Fibroblast of lung (primary cell): ENCODE measurements around the gene RCBTB2. TPM values are rescaled to one million over a fixed set of nuclear protein-coding genes. Genes with fewer than 3 reads are reported as not detected.
A peak's percentile ranks its signal among the peaks of the same experiment; 100 is the strongest.

Experiments
- DNase-seq, 2 donors: peaks; one replicate each; pipeline versions ENCODE4 v3.0.0 to v3.0.0-alpha.2; 2010; ENCODE audit warnings: low read depth in 2 of 2
- H2AFZ ChIP-seq: 2 replicates; pipeline ENCODE4 v1.5.1; 2012; ENCODE audit warnings: low read length, control low read depth, inconsistent platforms
- H3K27ac ChIP-seq: 2 replicates; pipeline ENCODE4 v1.5.1; 2011; ENCODE audit warnings: low read length, control low read depth; ENCODE audit not compliant: insufficient read depth
- H3K27me3 ChIP-seq: 2 replicates; pipeline ENCODE4 v1.5.1; 2011; ENCODE audit warnings: mild to moderate bottlenecking, low read length; ENCODE audit not compliant: control insufficient read depth, insufficient read depth
- H3K36me3 ChIP-seq: 2 replicates; pipeline ENCODE4 v1.5.1; 2011; ENCODE audit warnings: low read length; ENCODE audit not compliant: control insufficient read depth, insufficient read depth
- H3K4me1 ChIP-seq: 2 replicates; pipeline ENCODE4 v1.5.1; 2011; ENCODE audit warnings: low read length; ENCODE audit not compliant: control insufficient read depth, insufficient read depth; ENCODE audit errors: extremely low read depth
- H3K4me2 ChIP-seq: 2 replicates; pipeline ENCODE4 v1.5.1; 2011; ENCODE audit warnings: low read length, control low read depth; ENCODE audit not compliant: insufficient read depth; ENCODE audit errors: extremely low read depth
- H3K4me3 ChIP-seq, 4 experiments: fragments of 200-600 bp in 1 of 4; sonication (generic) in 1 of 4; replicated peaks in 1 of 4; 2 replicates each; pipeline ENCODE4 v1.5.1; 2011 to 2016; ENCODE audit warnings: low read length in 4 of 4, low read depth in 3 of 4, mild to moderate bottlenecking in 3 of 4, control low read depth in 2 of 4, inconsistent platforms in 1 of 4, mixed read lengths in 1 of 4; ENCODE audit not compliant: insufficient read depth in 1 of 4; ENCODE audit errors: control extremely low read depth in 1 of 4
- H3K79me2 ChIP-seq: 2 replicates; pipeline ENCODE4 v1.5.1; 2012; ENCODE audit warnings: mild to moderate bottlenecking, low read length, inconsistent platforms; ENCODE audit not compliant: control insufficient read depth, insufficient read depth
- H3K9ac ChIP-seq: 2 replicates; pipeline ENCODE4 v1.5.1; 2011; ENCODE audit warnings: mild to moderate bottlenecking, low read length, control low read depth; ENCODE audit not compliant: insufficient read depth
- H3K9me3 ChIP-seq: 2 replicates; pipeline ENCODE4 v1.5.1; 2012; ENCODE audit warnings: low read depth, low read length; ENCODE audit not compliant: control insufficient read depth, insufficient read depth
- H4K20me1 ChIP-seq: 2 replicates; pipeline ENCODE4 v1.5.1; 2011; ENCODE audit warnings: low read length; ENCODE audit not compliant: control insufficient read depth, insufficient read depth; ENCODE audit errors: extremely low read depth
- CTCF ChIP-seq, 2 donors: IDR thresholded peaks in 1 of 2; conservative IDR thresholded peaks in 1 of 2; 1 replicate in 1 of 2; 2 replicates in 1 of 2; pipeline ENCODE4 v1.5.1; 2011 to 2012; ENCODE audit warnings: low read length in 2 of 2, control low read depth in 1 of 2, inconsistent platforms in 1 of 2, low read depth in 1 of 2, mild to moderate bottlenecking in 1 of 2
- EZH2 ChIP-seq: IDR thresholded peaks from 2 replicates; pipeline ENCODE4 v1.5.1; 2012; ENCODE audit warnings: low read length, control low read depth, mild to moderate bottlenecking; ENCODE audit errors: missing control alignments
- polyA plus RNA-seq, 2 donors: library from polyadenylated mRNA; depleted of rRNA in 1 of 2; stranded (reverse) in 1 of 2; unstranded in 1 of 2; fragments of >200 nt; gene quantifications; 2 replicates each; pipeline ENCODE4 v1.2.1, GENCODE V29; 2011 to 2012; ENCODE audit warnings: missing spikeins in 1 of 2
- total RNA-seq: library from RNA; depleted of rRNA; stranded (reverse); fragments of >200 nt; gene quantifications from 2 replicates; pipeline ENCODE4 v1.2.1, GENCODE V29; 2014

The RCBTB2 gene
- total and polyA plus RNA-seq, 2 donors (not counting 1 experiment from before 2014, with no cell fraction given): 8.4 to 9.6 TPM

- Histone ChIP-seq H4K20me1 (no peaks in the 10 kb centered on the region), H3K27ac (no peak overlapping the region), H3K4me1 (no peaks in the 10 kb centered on the region), H3K79me2 (no peaks in the 10 kb centered on the region), H3K9me3 (no peaks in the 10 kb centered on the region), H3K4me3 (no peak overlapping the region), H3K9ac (no peak overlapping the region), H3K27me3 (no peaks in the 10 kb centered on the region), H3K4me2 (no peak overlapping the region), H2AFZ (no peak overlapping the region), H3K36me3 (no peaks in the 10 kb centered on the region)
- DNase-seq: no peak
- TF ChIP-seq EZH2: no peak
- no peak for TF ChIP-seq CTCF (conservative IDR thresholded peaks at IDR 0.05 in 1 of 2, IDR thresholded peaks at IDR 0.05 in 1 of 2; ENCODE audit: low read depth in 1 of 2, low read length in 2 of 2)
Measured at GRCh38 chr13:48508011-48508410, 24.9 kb downstream of the RCBTB2 start.

GRCh38 chr13:48507021-48507420 is 25.9 kb downstream of the RCBTB2 start:
- no peaks in the 10 kb centered on the region for H3K79me2 ChIP-seq
- H3K4me3 ChIP-seq: no peak overlapping the region
- no peak overlapping the region for H2AFZ ChIP-seq
- no peaks in the 10 kb centered on the region for H4K20me1 ChIP-seq
- no peak for DNase-seq
- no peak overlapping the region for H3K4me2 ChIP-seq
- H3K27me3 ChIP-seq: no peaks in the 10 kb centered on the region
- H3K4me1 ChIP-seq: no peaks in the 10 kb centered on the region
- H3K9ac ChIP-seq: no peak overlapping the region
- no peak overlapping the region for H3K27ac ChIP-seq
- no peak for TF ChIP-seq CTCF (conservative IDR thresholded peaks at IDR 0.05 in 1 of 2, IDR thresholded peaks at IDR 0.05 in 1 of 2; ENCODE audit: low read depth in 1 of 2, low read length in 2 of 2)
- no peak for TF ChIP-seq EZH2
- H3K9me3 ChIP-seq: no peaks in the 10 kb centered on the region
- no peaks in the 10 kb centered on the region for H3K36me3 ChIP-seq

GRCh38 chr13:48506092-48506701 is 26.7 kb downstream of the RCBTB2 start:
- Histone ChIP-seq H3K9ac (no peak overlapping the region), H3K4me1 (peaks cover 2% of the 10 kb centered on the region), H4K20me1 (no peaks in the 10 kb centered on the region), H3K27me3 (no peaks in the 10 kb centered on the region), H3K79me2 (no peaks in the 10 kb centered on the region), H3K4me2 (no peak overlapping the region), H3K27ac (peak overlapping the region; percentile 26), H3K36me3 (peaks cover 1% of the 10 kb centered on the region), H2AFZ (peak overlapping the region; percentile 0), H3K4me3 (no peak overlapping the region), H3K9me3 (no peaks in the 10 kb centered on the region)
- DNase-seq: no peak
- TF ChIP-seq CTCF (conservative IDR thresholded peaks at IDR 0.05 in 1 of 2, IDR thresholded peaks at IDR 0.05 in 1 of 2; ENCODE audit: low read depth in 1 of 2, low read length in 2 of 2) (no peak), EZH2 (no peak)
